Subcutaneous preadipocyte (primary cell): ENCODE measurements around the gene RNF111. TPM values are rescaled to one million over a fixed set of nuclear protein-coding genes. Genes with fewer than 3 reads are reported as not detected.

Source experiments
- total RNA-seq: library from RNA; depleted of rRNA; stranded (reverse); fragments of >200 nt; gene quantifications from 2 replicates; pipeline ENCODE4 v1.2.3, GENCODE V29; 2012

The RNF111 gene
- 23.5 and 32.1 TPM in 2 replicates for total RNA-seq

GRCh38 chr15:58987491-58988005, at the start of gene RNF111:
TSS of gene RNF111 (plus strand) at chr15:58987663. CDS start at chr15:59030823, 43,160 bp downstream.

GRCh38 chr15:59104912-59105732, 117.7 kb downstream of the RNF111 start, which contains the start of gene CCNB2:
TSS of gene CCNB2 (plus strand) at chr15:59105146. CDS start at chr15:59105269, 123 bp downstream.

Other genes starting within 250 kb of the RNF111 start
- 94.8 and 157 TPM in 2 replicates for gene ADAM10, start 238.0 kb upstream of the RNF111 start, total RNA-seq
- gene MINDY2, start 216.4 kb upstream of the RNF111 start, total RNA-seq, result 14.7 and 30.9 TPM in 2 replicates
- 61.4 and 64.3 TPM in 2 replicates for gene SLTM, start 54.0 kb upstream of the RNF111 start, total RNA-seq
- gene CCNB2, start 117.5 kb downstream of the RNF111 start, total RNA-seq, result 40.1 and 42.2 TPM in 2 replicates
- not detected in 2 replicates for gene LDHAL6B, start 219.2 kb downstream of the RNF111 start, total RNA-seq